B cell (primary cell): ENCODE data around the gene RUFY4. TPM values are rescaled to one million over a fixed set of nuclear protein-coding genes. Genes with fewer than 3 reads are reported as not detected.

ENCODE experiments used
- ATAC-seq: fragments of 200-7000 bp; cut with Tn5 transposase; one replicate; pipeline ENCODE4 v1.10.0; 2021; ENCODE audit warnings: low read depth, mild to moderate bottlenecking, moderate number of reproducible peaks, moderate library complexity
- CTCF ChIA-PET: fragments of 350-600 bp; sonication (Branson Sonifier 250); formaldehyde crosslinking; loops from one replicate; lab custom pipeline; 2021; ENCODE audit warnings: antibody characterized with exemption, inconsistent platforms; lab: Charles Lee
- POLR2A ChIA-PET: fragments of 350-600 bp; sonication (Branson Sonifier 250); formaldehyde crosslinking; loops from one replicate; lab custom pipeline; 2021; ENCODE audit warnings: antibody characterized with exemption; lab: Charles Lee
- DNase-seq: peaks from one replicate; pipeline ENCODE4 v3.0.0; 2013
- H2AFZ ChIP-seq: 2 replicates; pipeline ENCODE4 v1.6.1; 2012; ENCODE audit warnings: mild to moderate bottlenecking, low read depth, low read length; ENCODE audit not compliant: insufficient read depth, poor library complexity, severe bottlenecking
- H3K27ac ChIP-seq, 2 donors: 1 replicate in 1 of 2; 2 replicates in 1 of 2; pipeline ENCODE4 v1.5.1; 2012 to 2013; ENCODE audit warnings: low read length in 2 of 2, mild to moderate bottlenecking in 2 of 2, moderate library complexity in 1 of 2
- H3K27me3 ChIP-seq, 4 experiments: fragments of 200-600 bp in 1 of 4; sonication (generic) in 1 of 4; replicated peaks in 1 of 4; 1 replicate in 2 of 4; 2 replicates in 2 of 4; pipeline versions ENCODE4 v1.6.1 to v1.7.0; 2013 to 2016; ENCODE audit warnings: low read length in 3 of 4, mild to moderate bottlenecking in 2 of 4, mixed read lengths in 1 of 4, moderate library complexity in 1 of 4; ENCODE audit not compliant: insufficient read depth in 4 of 4, control insufficient read depth in 3 of 4; ENCODE audit errors: control extremely low read depth in 1 of 4
- H3K36me3 ChIP-seq, 2 experiments: replicated peaks in 1 of 2; 1 replicate in 1 of 2; 2 replicates in 1 of 2; pipeline versions ENCODE4 v1.6.1 to v1.7.1; 2013; ENCODE audit warnings: low read length in 1 of 2; ENCODE audit not compliant: insufficient read depth in 2 of 2, control insufficient read depth in 1 of 2; ENCODE audit errors: control extremely low read depth in 1 of 2, extremely low read depth in 1 of 2
- H3K4me1 ChIP-seq, 2 donors: fragments of 200-600 bp in 1 of 2; sonication (generic) in 1 of 2; 1 replicate in 1 of 2; 2 replicates in 1 of 2; pipeline versions ENCODE4 v1.5.1 to v1.6.1; 2013 to 2017; ENCODE audit warnings: low read length in 2 of 2; ENCODE audit not compliant: control insufficient read depth in 2 of 2, insufficient read depth in 2 of 2
- H3K4me2 ChIP-seq: replicated peaks from 2 replicates; pipeline ENCODE3; 2012; ENCODE audit warnings: mild to moderate bottlenecking, low read depth, low read length; ENCODE audit not compliant: poor library complexity, severe bottlenecking
- H3K4me3 ChIP-seq, 5 experiments: fragments of 200-600 bp in 1 of 5; sonication (generic) in 1 of 5; 1 replicate in 3 of 5; 2 replicates in 2 of 5; pipeline versions ENCODE4 v1.5.1 to v1.7.0; 2011 to 2016; ENCODE audit warnings: low read length in 4 of 5, mild to moderate bottlenecking in 4 of 5, low read depth in 2 of 5, control low read depth in 1 of 5, moderate library complexity in 1 of 5; ENCODE audit not compliant: insufficient read depth in 1 of 5; ENCODE audit errors: control extremely low read depth in 1 of 5, extremely low read depth in 1 of 5
- H3K79me2 ChIP-seq: fragments of 200-600 bp; sonication (generic); one replicate; pipeline ENCODE4 v1.6.0; 2016; ENCODE audit warnings: low read length; ENCODE audit not compliant: control insufficient read depth, insufficient read depth
- H3K9ac ChIP-seq: fragments of 200-600 bp; sonication (generic); 2 replicates; pipeline ENCODE4 v1.6.1; 2017; ENCODE audit warnings: mild to moderate bottlenecking, low read length, moderate library complexity
- H3K9me3 ChIP-seq, 3 donors: one replicate each; pipeline versions ENCODE4 v1.6.1 to v1.7.1; 2013; ENCODE audit warnings: low read length in 2 of 3; ENCODE audit not compliant: control insufficient read depth in 2 of 3, insufficient read depth in 1 of 3; ENCODE audit errors: control extremely low read depth in 1 of 3
- H4K20me1 ChIP-seq: 2 replicates; pipeline ENCODE4 v1.6.0; 2012; ENCODE audit warnings: mild to moderate bottlenecking, low read length; ENCODE audit not compliant: insufficient read depth, control insufficient read depth, poor library complexity, severe bottlenecking
- H3K27ac Mint-ChIP-seq: one replicate; pipeline ENCODE4 v1.8.0; 2021; ENCODE audit warnings: mixed read lengths
- H3K27me3 Mint-ChIP-seq: one replicate; pipeline ENCODE4 v1.8.0; 2021; ENCODE audit warnings: mixed read lengths
- H3K4me1 Mint-ChIP-seq: one replicate; pipeline ENCODE4 v1.8.0; 2021; ENCODE audit warnings: mixed read lengths
- H3K4me3 Mint-ChIP-seq: one replicate; pipeline ENCODE4 v1.8.0; 2021; ENCODE audit warnings: mixed read lengths
- H3K9me3 Mint-ChIP-seq: one replicate; pipeline ENCODE4 v1.8.0; 2022; ENCODE audit warnings: mixed read lengths; ENCODE audit not compliant: insufficient read depth
- EZH2 ChIP-seq: IDR thresholded peaks from 2 replicates; pipeline ENCODE4 v1.6.1; 2012; ENCODE audit warnings: borderline replicate concordance, low read depth, mild to moderate bottlenecking, moderate library complexity, low read length; ENCODE audit not compliant: insufficient read depth, poor library complexity, severe bottlenecking
- WGBS: methylation state at CpG from one replicate; pipeline ENCODE4 v1.1.5; 2013; ENCODE audit warnings: missing lambda C conversion rate; ENCODE audit not compliant: insufficient coverage; 5-methylcytosine and 5-hydroxymethylcytosine counted together
- intact Hi-C: fragments of 100-400 bp; cut with micrococcal nuclease; formaldehyde crosslinking; loops from one replicate; pipeline ENCODE4 v1.10.0; 2022
- polyA plus RNA-seq: library from polyadenylated mRNA; depleted of rRNA; stranded (reverse); fragments of >200 nt; gene quantifications from 2 replicates; pipeline ENCODE4 v1.2.3, GENCODE V29; 2012
- total RNA-seq, 2 donors: library from RNA; stranded (reverse); fragments of 120-200 nt in 1 of 2; gene quantifications; 1 replicate in 1 of 2; 2 replicates in 1 of 2; pipeline versions ENCODE4 v1.2.3 to v1.2.4, GENCODE V29; 2013 to 2022
- TF ChIP-seq, protein P1 (sequence below): fragments of 200-600 bp; IDR thresholded peaks from one replicate; pipeline ENCODE4 v1.8.0; 2022; ENCODE audit warnings: antibody characterized with exemption, mild to moderate bottlenecking

RUFY4 gene
- total and polyA plus RNA-seq, 2 donors (not counting 1 experiment from before 2014, with no cell fraction given), result 0.34 TPM; not detected in 1

DNA sequence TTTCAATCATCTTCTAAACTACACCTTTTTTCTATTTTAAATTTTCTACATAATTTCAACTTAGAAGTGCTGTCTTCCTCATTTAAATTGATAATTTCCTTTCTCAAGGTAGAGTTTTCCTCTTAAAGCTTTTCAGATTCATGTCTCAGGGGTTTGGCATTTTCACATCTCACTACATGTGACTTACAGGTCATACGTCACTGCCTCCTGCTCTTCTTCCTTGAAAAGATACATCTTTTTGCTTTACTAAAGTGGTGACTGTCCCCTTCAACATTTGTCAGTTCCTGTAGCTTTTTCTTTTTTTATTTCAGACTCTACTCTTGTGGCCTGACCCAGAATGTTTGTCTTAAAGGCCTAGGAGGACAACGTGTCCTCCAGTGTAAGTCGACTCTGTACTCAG is 17.1 kb upstream of the RUFY4 start:
- DNase-seq (no peak), ATAC-seq (no peak)
- H2AFZ ChIP-seq, result no peak overlapping the region
- no peak for TF ChIP-seq EZH2
- TF ChIP-seq, protein P1, sequence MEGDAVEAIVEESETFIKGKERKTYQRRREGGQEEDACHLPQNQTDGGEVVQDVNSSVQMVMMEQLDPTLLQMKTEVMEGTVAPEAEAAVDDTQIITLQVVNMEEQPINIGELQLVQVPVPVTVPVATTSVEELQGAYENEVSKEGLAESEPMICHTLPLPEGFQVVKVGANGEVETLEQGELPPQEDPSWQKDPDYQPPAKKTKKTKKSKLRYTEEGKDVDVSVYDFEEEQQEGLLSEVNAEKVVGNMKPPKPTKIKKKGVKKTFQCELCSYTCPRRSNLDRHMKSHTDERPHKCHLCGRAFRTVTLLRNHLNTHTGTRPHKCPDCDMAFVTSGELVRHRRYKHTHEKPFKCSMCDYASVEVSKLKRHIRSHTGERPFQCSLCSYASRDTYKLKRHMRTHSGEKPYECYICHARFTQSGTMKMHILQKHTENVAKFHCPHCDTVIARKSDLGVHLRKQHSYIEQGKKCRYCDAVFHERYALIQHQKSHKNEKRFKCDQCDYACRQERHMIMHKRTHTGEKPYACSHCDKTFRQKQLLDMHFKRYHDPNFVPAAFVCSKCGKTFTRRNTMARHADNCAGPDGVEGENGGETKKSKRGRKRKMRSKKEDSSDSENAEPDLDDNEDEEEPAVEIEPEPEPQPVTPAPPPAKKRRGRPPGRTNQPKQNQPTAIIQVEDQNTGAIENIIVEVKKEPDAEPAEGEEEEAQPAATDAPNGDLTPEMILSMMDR, result no peak
- ChIA-PET POLR2A (no interaction called here), CTCF (interaction anchor here (1.2 kb wide), 1 partner anchor 269 kb away, joined by 3 read pairs; no protein-coding TSS in a partner anchor)
- H3K27me3 Mint-ChIP-seq, result peaks cover 18% of the 10 kb centered on the region
- no peak overlapping the region for H3K9ac ChIP-seq
- no CpG with 5 or more reads among the region's 3 CpGs for WGBS
- intact Hi-C loops, result no loop called here
- H3K4me1 Mint-ChIP-seq, result peaks cover 4% of the 10 kb centered on the region
- no peaks in the 10 kb centered on the region for H3K79me2 ChIP-seq
- H3K4me1 ChIP-seq, result no peaks in the 10 kb centered on the region
- H3K4me3 Mint-ChIP-seq, result no peak overlapping the region
- H3K4me3 ChIP-seq, result no peak overlapping the region
- no peaks in the 10 kb centered on the region for H3K36me3 ChIP-seq
- peaks cover 7% of the 10 kb centered on the region for H3K9me3 Mint-ChIP-seq
- no peak overlapping the region for H3K27ac ChIP-seq
- H3K9me3 ChIP-seq, result peaks cover 0 to 14% (median 8%) of the 10 kb centered on the region in 3 donors
- H3K27ac Mint-ChIP-seq, result no peak overlapping the region
- H4K20me1 ChIP-seq, result no peaks in the 10 kb centered on the region
- peaks cover 0 to 3% (median 0%) of the 10 kb centered on the region in 4 experiments for H3K27me3 ChIP-seq
- H3K4me2 ChIP-seq, result no peak overlapping the region

DNA sequence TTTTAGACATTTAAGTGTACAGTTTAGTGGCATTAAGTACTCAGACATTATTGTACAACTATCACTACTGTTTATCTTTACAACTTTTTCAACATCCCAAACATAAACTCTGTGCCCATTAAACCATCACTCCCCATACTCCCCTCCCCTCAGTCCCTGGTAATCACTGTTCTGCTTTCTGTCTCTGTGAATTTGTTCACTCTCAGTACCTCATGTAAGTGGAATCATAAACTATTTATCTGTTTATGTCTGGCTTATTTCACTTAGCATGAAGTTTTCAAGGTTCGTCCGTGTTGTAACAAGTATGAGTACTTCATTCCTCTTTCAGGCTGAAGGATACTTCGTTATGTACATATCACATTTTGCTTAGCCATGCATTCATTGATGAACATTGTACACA is 9.8 kb upstream of the RUFY4 start:
- peaks cover 30% of the 10 kb centered on the region for H3K27me3 Mint-ChIP-seq
- H3K4me3 ChIP-seq, result no peak overlapping the region
- intact Hi-C loops, result no loop called here
- POLR2A ChIA-PET, result no interaction called here
- ATAC-seq (no peak), DNase-seq (no peak)
- H3K9ac ChIP-seq, result no peak overlapping the region
- H3K4me2 ChIP-seq, result no peak overlapping the region
- H4K20me1 ChIP-seq, result no peaks in the 10 kb centered on the region
- no CpG with 5 or more reads among the region's 3 CpGs for WGBS
- H3K4me3 Mint-ChIP-seq, result no peak overlapping the region
- H3K79me2 ChIP-seq, result no peaks in the 10 kb centered on the region
- peaks cover 3 to 12% of the 10 kb centered on the region in 2 donors for H3K4me1 ChIP-seq
- H3K4me1 Mint-ChIP-seq, result peaks cover 11% of the 10 kb centered on the region
- TF ChIP-seq, protein P1, result no peak
- no peak for TF ChIP-seq EZH2
- H3K36me3 ChIP-seq, result no peaks in the 10 kb centered on the region
- H3K27ac Mint-ChIP-seq, result no peak overlapping the region
- H3K27ac ChIP-seq, result no peak overlapping the region
- no peaks in the 10 kb centered on the region for H3K9me3 Mint-ChIP-seq
- H2AFZ ChIP-seq, result no peak overlapping the region
- CTCF ChIA-PET, result no interaction called here
- H3K27me3 ChIP-seq, result peaks cover 0 to 7% (median 0%) of the 10 kb centered on the region in 4 experiments
- H3K9me3 ChIP-seq, result no peaks in the 10 kb centered on the region
